ENCODE data around the gene DBNDD2. TPM values are rescaled to one million over a fixed set of nuclear protein-coding genes. Genes with fewer than 3 reads are reported as not detected.

DBNDD2 gene, protein sequence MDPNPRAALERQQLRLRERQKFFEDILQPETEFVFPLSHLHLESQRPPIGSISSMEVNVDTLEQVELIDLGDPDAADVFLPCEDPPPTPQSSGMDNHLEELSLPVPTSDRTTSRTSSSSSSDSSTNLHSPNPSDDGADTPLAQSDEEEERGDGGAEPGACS
- total RNA-seq = 12.6 and 17.3 TPM in 2 replicates

DNA sequence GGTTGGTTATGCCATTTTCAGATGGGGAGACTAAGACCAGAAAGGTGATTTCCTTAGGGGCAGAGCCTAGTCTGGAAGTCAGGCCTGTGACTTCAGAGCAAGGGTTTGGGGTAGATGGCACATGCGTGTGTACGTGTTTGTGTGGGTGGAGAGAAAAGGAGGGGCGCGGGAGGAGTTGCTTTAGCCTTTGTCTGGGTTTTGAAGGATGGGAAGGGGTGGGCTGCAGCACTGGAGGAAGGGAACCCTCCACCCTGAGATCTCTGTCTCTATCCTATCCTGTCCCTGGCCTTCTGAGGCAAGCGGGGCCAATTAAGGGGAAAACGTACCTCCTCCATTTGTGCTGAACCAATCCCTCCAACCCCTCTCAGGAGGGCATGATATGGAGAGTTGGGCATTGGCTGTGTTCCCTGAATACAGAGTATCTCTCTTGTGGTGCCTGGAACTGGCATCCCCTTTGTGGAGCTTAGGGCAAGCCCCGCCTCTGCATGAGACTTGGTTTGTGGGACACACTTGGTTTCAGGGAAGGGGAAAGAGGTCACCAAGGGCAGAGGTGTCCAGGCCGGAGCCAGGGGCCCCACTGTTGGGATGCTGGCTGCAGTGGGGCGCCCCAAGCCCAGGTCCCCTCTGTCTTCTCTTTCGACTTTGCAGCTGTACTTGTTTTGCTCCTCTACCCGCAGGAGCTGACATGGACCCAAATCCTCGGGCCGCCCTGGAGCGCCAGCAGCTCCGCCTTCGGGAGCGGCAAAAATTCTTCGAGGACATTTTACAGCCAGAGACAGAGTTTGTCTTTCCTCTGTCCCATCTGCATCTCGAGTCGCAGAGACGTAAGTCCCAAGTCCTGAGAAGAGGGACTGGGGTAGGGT, at the start of gene DBNDD2:
Gene DBNDD2 (plus strand): TSS at position 507 of the 863 bp plus-strand sequence. CDS start 179 bp downstream, at position 686.
- no peak for DNase-seq (ENCODE audit: low read depth, low spot score)

DNA sequence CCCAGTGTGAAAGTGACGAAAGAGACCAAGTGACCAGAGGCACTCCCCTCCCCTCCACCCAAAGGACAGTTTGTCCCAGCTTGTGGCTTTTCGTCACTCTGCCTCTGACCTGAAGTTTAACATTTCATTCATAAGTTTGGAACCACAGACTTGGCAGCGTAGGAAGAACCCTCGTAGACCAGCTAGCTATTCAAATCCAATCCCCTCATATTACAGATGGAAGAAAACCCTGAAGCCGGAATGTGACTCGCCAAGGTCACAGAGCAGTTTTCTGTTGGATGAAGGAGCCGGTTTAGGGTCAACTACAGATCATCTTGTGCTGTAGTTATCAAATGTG, 49.1 kb upstream of the DBNDD2 start:
- no peak for DNase-seq (ENCODE audit: low read depth, low spot score)

DNA sequence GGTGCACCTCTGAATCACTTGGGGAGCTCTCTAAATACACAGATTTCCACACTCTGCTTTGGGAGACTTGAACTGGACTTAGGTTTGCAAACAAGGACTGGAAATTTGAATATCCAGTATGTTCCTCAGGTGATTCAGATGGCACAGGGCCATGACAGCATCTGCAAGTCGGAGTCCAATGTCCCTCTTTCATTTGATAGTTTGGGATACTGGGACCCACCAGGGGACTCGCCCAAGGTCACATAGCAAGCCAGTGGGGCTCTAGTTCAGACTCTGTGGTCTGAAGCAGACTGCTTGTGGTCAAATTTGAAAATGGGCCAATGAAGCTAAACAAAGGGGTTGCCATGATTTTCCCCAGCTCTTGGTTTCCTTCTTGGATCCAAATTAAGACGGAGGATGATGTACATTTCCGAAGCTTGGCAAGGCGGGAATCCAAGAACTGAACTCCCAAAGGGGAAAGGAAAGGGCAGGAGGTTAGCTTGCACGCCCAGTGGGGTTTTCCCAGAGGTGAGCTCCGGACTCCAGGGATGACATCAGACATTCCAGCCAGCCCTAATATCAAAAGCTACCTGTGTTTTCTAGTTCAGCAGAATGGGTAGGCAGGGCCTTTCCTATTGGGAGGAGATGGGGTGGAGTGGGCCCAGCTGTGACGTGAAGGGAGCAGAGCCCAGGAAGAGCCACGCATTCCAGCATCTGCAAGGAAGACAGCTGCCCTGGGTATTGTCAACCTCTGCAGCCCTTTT, 48.5 kb upstream of the DBNDD2 start:
- peak; percentile 62 for DNase-seq (ENCODE audit: low read depth, low spot score)

DNA sequence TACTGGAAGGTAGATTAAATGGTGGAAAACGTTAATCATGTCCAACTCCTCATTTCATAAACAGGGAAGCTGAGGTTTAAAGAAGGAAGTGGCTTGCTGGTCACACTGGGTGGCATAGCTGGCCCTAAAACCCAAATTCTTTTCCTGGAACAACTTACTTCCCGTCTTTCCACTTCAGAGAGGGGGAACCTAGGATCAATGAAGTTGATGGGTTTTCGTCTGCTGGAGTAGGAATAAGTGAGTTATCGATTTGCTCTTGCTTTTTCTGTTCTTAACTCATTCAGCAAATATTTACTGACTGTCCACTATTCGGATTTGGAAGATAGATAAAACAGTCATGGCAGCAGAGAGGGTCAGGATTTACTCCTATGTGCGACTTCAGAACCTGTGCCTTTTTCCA, 46.3 kb upstream of the DBNDD2 start:
- DNase-seq (ENCODE audit: low read depth, low spot score) = no peak

DNA sequence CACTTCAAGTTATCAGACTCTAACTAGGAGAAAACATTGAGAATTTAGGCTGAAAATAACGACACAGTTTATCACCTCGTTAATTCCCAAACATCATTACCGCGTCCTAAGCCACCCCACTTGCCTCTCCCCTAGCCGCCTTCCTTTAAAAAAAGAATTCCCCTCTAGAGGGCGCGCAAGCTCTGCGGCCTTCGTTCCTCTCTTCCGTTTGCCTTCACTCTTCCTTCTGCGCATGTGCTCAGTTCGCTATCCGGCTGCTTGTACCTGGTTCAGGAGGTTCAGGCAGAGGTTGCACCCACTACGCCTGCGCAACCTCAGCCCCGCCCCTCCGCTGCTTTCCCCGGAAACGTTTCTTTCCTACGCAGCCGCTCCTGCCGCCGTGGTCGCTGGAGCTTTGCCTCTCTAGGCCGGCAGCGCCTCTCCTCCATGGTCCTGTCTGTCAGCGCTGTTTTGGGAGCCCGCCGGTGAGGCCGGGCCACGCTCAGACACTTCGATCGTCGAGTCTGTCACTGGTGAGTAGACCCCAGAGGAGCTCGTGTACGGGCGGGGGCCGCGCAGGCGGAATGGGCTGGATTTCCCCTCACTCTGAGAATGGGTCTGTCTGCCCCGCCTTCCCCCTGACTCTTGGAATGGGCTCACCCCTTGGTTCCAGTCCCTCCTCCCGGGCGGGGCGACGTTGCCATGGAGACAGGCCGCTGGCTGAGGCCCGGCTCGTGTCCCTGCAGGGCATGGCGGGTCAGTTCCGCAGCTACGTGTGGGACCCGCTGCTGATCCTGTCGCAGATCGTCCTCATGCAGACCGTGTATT, 45.1 kb upstream of the DBNDD2 start, which contains the start of gene SYS1:
Gene SYS1 (plus strand): TSS at position 353 of the 807 bp plus-strand sequence. CDS start 376 bp downstream, at position 729.
- peak; percentile 93 for DNase-seq (ENCODE audit: low read depth, low spot score)

DNA sequence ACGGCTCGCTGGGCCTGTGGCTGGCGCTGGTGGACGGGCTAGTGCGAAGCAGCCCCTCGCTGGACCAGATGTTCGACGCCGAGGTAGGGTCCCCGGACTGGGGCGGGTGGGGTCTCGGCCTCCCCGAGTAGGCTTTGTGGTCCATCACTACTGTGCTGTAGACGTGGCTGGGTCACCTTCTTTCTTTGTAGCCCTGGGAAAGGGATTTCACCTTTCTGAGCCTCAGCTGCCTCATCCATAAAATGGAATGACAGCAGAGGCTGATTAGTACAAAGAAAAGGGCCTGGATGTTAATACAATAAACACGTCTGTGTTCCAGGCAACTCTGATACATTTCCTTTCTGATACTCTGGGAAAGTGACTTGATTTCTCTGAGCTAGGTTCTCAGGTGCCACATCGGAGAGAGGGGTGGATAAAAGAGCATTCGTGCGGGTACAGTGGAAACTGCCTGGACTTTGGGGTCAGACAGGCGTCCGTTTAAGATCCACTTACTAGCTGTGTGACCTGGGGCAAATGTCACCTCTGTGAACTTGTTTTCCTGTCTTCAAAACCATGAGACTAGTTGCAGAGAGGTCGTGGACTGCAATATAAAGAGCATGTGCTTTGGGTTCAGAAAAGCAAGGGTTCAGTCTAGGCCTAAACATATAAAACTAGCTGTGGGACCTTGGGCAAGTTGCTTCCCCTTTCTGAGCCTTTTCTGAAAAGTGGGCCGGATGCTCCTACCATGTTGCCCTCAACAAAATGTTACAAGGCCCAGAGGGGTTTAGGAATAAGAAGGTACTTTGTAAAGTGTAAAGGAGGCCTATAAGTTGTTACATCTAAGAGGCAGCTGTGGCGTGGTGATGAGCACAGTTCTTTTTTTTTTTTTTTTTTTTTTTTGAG, 44.2 kb upstream of the DBNDD2 start:
- no peak for DNase-seq (ENCODE audit: low read depth, low spot score)

DNA sequence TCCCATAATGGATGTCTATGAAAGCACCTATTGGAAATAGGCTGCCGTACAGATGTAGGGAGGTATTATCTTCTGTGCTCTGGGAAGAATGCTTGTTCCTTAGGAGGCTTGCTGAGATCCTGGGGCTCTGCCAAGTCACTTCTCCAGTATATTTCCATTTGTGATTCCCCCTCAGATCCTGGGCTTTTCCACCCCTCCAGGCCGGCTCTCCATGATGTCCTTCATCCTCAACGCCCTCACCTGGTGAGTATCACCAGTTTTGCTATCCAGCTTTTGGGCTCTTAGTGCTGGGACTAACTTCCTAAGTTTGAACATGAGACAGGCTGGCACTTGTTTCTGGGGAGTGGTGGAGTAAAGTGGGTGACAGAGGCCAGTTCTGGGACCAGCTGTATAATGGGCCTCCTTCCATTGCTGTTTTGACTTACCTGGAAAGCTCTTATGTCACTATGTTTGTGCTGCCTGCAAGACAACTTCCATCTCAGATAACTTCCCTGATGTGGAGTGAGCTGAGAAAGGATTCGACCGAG, 42.6 kb upstream of the DBNDD2 start:
- DNase-seq (ENCODE audit: low read depth, low spot score) = no peak

DNA sequence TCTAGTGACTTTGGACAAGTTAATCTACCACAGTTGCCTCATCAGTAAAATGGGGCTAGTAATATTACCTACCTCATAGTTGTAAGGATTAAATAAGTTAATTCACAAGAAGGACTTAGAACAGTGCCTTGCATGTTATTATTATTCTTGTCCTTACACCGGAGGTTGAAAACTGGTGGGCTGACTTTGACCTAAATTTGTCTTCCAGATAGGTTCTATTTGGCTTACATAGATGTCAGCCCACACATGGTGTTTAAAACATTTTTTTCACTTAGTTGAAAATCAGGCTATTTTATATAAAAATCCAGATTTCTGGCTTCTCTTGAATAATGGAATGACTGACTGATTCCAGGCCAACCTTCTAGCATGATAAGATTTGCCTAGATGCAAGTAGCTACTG, 41.9 kb upstream of the DBNDD2 start:
- no peak for DNase-seq (ENCODE audit: low read depth, low spot score)

DNA sequence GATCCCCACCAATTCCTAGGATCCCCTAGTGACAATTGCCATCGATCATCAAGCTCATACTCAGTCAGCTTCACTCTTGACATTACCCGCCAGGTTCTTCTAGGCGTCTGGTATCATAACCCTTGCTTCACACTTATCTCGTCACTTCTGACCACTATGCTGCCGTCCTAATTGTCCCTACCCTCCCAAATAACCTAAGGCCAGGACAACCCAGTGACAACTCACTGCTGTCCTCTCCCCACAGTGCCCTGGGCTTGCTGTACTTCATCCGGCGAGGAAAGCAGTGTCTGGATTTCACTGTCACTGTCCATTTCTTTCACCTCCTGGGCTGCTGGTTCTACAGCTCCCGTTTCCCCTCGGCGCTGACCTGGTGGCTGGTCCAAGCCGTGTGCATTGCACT, 41.5 kb upstream of the DBNDD2 start:
- no peak for DNase-seq (ENCODE audit: low read depth, low spot score)

DNA sequence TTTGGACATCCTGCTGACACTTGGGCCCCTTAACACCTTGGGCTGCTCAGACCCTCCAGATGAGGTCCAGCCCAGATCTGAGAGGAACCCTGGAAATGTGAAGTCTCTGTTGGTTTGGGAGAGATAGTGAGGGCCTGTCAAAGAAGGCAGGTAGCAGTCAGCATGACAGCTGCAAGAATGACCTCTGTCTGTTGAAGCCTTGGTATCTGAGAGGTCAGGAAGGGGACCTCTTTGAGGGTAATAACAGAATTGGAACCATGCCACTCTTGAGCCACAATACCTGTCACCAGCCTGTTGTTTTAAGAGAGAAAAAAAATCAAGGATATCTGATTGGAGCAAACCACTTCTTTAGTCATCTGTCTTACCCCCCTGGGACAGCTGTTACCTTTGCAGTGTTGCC, 41.0 kb upstream of the DBNDD2 start:
- DNase-seq (ENCODE audit: low read depth, low spot score) = no peak

DNA sequence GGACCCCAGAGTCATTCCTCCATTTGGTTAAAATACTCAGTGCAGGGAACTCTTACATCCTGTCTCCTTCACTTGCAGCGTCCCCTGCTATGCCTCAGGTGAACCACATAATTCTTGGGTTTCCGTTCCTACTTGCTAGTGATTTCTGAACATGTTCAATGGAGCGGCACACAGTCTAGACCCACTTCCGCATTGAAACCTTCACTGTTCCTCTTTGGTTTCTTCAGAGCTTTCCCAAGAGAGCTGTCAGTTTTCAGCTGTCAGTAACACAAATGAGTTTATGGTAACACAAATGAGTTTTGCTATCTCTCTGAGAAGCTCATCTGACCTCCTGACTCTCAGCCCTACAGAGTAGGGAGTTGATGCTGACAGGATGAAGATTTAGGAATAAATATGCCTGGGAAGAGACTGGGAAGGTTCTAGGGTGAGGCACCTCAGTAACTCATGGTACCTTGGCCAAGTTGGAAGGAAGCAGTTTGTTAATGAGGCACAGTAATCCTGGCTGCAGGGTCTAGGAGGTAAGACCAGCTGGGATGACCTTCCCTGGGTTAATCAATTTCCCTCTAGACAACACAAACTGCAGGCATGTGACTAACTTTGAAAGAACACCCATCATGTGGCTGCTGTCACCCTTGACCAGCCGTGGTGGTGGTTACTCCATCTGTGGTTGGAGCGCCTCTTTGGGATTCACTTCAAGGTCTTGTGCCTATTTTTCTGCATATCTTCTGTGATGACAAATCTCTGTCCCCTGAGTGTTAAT, 39.7 kb upstream of the DBNDD2 start:
- DNase-seq (ENCODE audit: low read depth, low spot score) = no peak

DNA sequence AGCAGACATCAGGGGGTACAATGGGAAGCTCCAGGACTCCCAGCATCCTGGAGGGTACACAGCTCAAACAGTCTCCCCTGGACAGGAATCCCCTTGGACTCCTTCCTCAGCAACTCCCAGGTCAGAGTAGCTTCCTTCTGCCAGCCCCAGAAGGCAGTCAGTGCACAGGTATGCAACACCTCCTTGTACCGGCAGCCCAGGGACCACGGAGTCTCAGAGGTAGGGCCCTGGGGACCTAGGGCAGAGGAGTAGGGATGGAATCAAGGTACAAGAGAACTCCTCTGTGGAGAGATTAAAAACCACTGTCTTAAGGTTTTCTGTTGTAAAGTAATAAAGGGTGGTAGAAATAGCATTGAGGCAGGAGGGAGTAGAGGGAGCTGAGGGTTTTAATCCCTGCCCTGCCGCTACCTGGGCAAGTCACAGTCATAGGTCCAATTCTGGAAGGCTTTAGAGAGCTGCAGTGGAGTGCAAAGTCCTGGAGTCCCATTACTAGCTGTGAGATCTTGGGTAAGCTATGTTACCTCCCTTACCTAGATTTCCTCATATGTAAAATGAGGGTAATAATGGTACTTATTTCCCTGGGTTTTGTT, 37.4 kb upstream of the DBNDD2 start:
- no peak for DNase-seq (ENCODE audit: low read depth, low spot score)

DNA sequence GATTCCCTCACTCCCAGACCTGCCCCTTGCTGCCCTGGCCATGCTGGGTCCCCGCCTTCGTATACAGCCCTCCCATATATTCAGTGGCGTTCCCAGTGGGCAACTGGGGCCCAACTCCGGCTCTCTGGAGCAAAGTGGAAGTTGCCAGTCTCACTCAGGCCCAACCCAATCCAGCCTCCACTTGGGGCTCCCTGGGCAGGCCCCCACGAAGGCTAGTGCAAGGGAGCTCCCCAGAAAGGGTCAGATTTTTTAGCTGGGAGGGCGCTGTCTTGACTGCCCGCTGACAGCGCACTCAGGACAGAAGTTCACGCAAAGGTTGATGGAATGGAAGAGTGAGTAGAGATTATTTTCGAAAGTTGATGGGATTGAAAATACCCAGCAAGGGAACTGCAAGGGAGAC, 35.8 kb upstream of the DBNDD2 start:
- no peak for DNase-seq (ENCODE audit: low read depth, low spot score)

DNA sequence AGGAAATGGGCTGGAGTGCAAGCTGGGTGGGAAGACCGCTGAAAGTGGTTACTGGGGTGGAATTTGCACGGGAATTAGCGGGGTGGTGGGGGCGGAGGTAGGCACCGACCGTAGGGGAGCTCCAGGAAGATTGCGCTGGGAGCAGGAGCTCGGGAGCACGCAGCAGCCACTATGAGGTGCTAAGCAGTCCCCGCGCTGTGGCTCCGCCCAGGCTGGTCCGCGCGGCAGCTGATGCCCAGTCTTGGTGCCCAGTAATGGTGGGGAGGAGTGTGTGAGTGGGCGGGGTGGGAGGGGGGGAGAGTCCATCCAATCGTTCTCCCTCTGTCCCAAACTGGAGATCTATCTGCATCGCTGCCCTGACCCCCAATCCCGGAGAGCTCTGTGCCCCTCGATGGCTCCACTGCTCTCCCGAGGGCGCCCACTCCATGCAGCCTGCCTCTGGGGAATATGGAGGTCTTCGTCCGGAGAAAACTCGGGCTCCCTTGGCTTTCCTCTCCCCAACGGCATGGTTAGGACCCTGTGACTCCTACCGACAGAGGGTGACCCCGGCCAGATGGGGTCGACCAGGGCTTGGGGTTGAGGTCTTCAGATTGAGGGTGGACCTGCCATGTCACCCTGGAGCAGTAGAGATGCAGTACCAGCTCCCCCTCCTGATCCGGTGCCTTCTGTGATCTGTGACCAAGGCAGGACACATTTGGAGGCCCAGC, 35.3 kb upstream of the DBNDD2 start:
- no peak for DNase-seq (ENCODE audit: low read depth, low spot score)

DNA sequence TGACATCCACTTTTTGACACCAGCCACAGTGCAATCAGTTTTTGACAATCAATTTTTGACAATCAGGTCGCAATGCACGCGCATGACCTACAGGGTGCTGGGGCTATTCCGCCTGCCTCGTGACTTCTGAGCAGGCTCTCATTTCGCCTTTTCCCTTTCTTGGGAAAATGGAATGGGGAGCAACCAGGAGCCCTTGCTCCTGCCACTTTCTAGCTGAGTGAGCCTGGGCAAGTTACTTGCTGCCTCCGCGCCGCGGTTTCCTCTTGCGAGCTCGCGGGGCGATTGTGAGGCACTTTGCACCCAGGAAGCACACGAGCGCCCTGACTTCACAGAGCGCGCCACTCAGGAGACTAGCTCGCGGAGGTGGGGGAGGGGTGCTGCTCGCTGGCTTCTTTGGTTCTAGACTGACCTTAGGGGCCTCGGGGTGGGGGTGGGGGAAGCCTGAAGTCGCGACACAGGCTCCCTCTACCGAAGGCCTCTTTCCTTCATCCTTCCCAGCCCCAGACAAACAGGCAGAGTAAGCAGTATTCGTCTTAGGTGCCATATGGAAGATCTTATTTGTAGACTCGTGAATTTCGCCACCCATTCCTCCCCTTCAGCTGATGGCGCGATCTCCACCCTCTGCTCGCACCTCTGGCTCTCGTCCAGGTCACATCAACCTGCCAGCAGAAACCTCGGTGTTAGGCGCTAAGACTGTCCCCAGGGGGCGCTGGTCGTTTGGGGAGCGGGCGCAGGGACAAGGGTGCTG, 34.6 kb upstream of the DBNDD2 start:
- peak; percentile 46 for DNase-seq (ENCODE audit: low read depth, low spot score)

DNA sequence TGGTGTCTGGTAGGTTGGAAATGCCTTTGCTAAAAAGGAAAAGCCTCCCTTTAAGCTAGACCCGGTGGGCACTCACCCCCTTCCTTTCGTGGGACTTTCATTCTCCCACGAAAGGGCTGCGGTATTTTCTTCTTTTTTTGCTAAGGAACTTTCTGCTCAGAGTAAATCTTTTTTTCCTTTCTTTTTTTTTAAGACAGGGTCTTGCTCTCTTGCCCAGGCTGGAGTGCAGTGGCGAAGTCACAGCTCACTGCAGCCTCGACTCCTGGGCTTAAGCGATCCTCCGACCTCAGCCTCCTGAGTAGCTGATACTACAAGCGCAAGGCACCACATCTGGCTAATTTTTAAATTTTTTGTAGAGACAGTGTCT, 34.0 kb upstream of the DBNDD2 start:
- no peak for DNase-seq (ENCODE audit: low read depth, low spot score)

DNA sequence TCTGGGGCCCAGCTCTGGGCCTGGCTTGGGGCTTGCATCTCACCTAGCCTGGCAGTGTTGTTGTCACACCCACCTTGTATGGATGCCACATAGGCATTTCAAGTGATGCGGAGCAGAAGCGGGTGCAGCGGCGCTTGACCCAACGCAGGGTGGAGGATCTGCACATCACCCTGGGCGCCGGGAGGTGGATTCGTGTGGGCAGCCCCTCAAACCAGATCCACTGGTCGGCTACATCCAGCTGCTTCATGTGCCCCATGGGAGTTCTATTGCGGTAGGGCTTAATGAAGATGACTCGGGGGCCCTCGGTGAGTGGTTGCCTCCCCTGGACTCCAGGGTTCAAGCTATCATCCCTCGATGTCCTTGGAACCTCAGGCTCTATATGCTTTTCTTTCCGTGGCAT, 33.1 kb upstream of the DBNDD2 start:
- DNase-seq (ENCODE audit: low read depth, low spot score) = no peak

DNA sequence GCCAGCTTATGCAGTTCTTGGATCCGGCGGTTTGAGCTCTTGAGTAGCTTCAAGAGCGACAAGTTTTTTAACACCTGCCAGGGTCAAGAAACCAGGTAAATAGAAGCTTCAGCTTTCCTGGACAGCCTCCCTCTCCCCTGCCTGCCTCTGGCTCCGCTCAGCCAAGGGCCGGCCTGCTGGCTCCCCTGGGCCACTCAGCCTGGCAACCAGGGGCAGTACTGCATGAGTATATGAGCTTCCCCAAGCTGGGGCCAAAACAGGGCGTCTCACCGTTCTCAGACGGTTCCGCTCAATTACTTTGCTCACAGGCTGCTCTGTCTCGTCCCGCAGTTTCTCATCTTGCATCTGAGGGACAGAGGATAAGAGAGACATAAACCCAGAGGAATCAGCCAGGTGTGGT, 30.8 kb upstream of the DBNDD2 start:
- DNase-seq (ENCODE audit: low read depth, low spot score) = no peak

Data from pulmonary artery endothelial cell (primary cell).